GM19193 (cell line): Measurements from ENCODE around the gene PLXNA4.

Source experiments
- POLR2A ChIP-seq: IDR thresholded peaks from 4 replicates; pipeline ENCODE4 v1.6.1; 2011; ENCODE audit not compliant: insufficient read depth, insufficient read length; ENCODE audit errors: extremely low read depth

PLXNA4 gene

DNA sequence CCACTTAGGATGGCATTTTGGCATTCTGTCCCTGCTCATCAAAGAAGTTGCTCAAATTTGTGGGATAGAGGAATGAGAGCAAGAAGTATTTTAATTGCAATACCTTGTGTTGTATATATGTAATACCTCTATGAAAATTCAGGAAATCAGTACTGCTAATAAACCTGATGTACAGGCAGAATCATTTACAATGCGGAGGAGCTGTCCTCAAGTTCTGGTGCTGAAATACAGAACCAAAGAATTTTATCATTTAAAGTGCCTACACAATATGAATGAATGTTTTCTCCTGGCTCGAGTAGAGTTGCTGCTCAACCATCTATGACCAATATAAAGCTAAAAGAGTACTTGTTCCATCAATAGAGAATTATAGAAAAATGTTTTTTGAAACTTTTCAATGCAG lies 305.8 kb downstream of the PLXNA4 start:
- TF ChIP-seq POLR2A: no peak

DNA sequence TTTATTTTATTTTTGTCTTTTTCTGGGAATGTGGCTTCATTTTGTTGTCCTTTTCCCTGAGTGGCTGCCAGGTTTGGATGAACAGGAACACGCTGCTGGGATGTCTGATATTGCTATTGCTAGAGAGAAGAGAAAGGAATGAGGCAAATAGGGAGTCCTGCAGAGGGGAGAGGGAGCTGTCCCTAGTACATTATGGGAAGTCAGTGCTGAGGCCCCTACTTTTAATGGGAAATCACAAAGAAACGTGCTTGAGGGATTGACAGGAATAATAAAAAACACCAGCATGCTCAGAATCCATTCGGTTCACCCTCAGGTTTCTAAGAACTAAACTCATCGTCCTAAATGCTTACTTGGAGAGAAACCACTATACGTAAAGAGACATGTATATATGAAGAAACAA lies 306.6 kb downstream of the PLXNA4 start:
- no peak for TF ChIP-seq POLR2A

DNA sequence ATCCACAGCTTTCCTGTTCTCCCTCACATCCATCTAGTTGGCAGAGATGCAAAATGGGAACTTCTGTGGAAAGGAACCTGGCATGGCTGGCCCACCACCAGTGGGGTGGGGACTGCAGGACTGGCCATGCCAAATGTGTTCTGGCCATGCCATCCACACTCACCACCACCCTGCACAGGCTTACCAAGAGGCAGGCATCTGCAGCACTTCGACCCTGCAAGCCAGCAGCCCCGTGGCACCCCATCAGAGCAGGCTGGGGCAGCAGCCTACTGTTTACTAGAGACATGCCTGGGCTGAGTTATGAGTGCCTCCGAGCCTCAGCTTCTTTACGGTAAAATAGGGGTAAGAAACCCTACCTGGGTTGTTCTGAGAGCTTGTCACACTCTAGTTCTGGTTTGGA lies 313.1 kb downstream of the PLXNA4 start:
- TF ChIP-seq POLR2A: no peak

DNA sequence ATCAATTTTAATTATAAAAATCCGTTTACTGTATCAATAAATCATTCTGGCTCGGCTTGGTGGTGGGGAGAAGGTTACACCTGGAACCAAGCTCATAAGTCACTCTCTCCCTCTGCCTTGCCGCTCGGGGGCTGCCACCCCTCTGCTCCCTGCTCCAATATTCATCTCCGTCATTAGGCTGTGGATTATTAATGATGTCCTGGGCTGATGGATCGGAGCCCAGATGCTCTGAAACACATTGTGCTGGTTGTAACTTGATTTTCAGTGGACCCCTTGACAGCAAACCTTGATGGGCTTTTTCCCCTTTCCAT lies 314.2 kb downstream of the PLXNA4 start:
- TF ChIP-seq POLR2A: no peak

DNA sequence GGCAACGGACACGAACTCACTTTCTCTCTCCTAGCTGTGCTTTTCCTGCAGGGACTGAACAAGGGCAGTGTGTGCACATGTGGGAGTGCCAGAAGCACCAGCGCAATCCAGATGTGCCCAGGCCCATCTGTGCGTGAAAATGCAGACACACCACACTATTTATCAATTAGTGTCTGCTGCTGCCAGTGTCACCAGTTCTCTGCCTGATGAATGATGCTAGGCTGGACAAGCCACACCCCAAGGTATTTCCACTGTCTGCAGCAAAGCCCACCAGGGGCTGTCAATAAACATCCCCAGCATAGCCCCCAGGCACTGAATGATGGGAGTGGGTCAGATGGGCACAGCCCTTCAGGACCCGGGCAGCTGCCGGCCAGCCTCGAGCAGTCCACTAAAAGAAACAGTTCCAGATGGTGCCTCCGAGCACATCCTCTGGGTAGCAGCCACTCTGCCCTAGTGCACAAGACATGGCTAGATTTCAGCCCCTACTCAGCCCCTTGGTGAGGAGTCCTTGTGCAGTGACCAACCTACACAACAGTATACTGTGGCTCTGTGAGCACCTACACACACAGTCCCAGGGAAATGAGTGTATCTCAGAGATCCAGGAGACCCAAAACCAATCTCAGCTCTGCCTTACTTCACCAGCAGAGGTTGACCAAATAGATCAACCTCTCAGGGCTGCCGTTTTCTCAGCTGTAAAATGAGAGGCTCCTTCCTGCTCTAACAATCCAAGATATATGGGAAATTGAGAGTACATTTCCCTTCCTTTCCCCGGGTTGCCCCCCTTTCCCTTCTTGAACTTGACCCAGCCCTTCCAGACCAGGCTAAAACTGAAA lies 314.7 kb downstream of the PLXNA4 start:
- TF ChIP-seq POLR2A: no peak

DNA sequence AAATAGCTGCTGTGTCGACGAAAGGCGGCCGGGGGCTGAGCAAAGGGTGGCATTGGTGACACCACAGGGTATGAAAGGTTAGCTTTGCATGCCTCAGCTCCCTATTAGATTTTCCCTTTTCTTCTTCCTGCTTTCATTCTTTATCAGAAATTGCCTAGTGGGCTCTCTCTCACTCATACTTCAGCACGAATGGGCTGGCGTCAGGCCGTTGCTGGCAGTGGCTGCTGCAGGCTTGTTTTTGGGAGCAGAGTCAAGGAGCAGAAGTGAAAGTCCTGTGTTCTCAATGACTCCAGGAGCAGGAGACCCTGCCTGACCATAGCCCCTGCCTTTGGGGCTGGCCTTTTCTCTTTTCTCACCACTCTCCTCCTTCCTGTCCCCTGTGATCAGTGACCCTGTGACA lies 318.0 kb downstream of the PLXNA4 start:
- TF ChIP-seq POLR2A: no peak

DNA sequence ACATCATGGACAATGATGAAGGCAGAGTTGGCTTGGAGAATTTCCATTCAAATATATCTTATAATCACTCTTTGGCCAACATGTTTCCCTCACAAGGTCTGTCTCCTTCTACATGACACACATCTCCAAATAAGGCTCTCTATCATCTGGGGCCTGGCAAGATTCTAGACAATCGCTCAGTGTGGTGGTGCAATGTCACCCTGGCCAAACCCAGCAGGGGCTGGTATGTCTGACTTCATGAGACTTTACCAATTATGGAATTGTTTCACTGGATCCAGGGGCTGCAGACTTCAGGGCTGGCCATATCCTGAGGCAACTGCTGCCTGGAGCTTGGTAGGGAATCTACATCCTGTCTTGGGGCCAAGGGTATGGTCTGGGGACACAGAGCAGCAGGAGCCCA lies 319.0 kb downstream of the PLXNA4 start:
- TF ChIP-seq POLR2A: no peak

DNA sequence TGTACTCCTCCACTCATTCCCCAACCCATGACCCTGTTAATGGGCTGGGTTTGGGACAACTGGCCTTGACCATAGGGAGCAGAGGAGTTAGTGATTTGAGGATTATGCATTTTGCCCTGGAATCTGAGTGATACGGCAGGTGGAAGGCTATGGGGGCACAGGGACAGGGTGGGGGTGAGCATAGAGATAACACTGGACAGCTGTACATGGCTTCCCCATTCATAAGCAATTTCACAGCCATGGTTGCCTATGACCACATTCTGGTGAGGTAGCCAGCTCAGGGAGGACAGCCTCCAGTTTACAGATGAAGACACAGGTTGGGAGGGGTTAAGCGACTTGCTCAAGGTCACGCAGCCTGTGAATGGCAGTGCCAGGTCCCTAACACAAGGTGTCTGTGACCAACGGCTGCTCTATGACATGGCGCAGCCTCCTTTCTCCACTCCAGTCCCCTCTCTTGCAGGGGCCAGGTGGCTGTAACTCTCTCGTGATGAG lies 319.5 kb downstream of the PLXNA4 start:
- TF ChIP-seq POLR2A: no peak

DNA sequence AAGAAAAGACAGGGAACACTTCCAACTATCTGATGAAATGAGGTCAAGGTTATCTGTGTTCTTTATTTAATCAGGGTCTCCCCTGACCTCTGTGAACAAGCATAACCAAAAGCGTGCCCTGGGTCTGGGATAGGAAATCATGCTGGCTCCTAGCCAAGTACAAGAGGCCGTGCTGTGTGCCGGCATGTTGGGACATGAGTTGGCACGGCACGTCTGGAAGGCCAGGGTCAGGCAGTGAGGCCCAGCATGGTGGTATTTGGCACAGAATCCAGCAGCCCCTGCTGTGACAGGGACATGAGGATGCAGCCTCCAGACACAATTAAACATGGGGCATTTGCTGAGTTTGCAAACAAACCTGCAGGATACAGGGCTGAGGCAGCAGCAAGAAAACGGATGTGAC lies 320.4 kb downstream of the PLXNA4 start:
- TF ChIP-seq POLR2A: no peak

DNA sequence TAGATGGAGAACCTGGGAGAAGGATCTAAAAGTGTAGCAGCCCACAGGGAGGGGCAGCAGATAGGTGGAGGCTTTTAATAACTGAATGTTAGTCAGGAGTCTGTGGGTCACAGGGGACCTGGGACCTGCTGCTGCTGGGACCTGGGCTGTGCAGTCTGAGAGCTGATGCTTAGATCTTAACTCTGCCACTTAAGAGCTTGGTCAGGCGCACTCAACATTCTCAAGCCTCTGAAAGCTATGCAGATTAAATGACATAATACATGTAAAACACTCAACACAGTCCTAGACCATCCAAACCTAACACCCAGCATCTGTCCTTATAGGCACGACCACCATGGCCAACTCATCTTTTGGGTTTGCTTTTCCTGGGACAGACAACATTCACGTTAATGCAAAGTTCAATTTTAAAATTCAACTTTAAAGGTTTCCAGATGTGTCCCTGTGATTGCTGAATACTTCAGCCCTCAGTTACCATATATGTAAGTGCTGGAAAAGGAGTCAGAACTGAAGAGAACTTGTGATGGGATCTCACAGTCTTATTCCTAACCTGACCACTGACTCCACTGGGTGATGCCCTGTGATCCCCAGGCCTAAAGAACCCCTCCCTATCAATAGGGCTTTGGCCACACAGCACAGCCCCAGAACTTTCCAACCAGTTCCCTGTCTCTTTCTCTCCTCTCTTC lies 321.0 kb downstream of the PLXNA4 start:
- no peak for TF ChIP-seq POLR2A

DNA sequence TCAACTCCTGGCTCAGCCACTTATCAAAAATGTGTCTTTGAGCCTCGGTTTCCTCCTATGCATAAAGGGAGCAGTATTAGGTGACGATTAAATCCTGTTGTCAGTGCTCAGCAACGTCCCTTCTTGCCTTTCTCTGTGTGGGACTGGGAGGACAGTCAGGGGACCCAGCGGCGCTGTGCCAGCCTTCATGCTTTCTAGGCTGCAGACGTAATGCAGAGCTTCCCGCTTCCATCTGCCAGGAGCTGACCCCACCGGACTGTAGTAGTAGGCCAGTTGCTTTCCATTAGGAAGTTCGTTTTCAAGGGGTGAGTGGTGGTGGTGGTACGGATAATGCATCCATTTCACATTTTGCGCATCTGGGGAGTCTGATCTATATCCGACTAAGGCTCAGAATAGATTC lies 321.8 kb downstream of the PLXNA4 start:
- TF ChIP-seq POLR2A: no peak

DNA sequence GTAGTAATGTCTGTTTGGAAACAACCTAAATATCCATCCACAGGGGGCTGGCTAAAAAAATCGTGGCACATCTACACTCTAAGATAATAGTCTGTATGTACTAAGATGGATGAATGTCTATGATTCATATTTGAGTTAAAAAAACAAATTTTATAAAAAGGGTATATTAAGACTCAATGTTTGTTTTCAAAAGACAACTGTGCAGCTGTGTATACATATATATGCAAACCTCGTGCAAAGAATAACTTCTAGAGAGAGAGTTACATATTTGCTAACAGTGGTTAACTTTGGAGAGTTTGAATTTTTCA lies 323.5 kb downstream of the PLXNA4 start:
- TF ChIP-seq POLR2A: no peak

DNA sequence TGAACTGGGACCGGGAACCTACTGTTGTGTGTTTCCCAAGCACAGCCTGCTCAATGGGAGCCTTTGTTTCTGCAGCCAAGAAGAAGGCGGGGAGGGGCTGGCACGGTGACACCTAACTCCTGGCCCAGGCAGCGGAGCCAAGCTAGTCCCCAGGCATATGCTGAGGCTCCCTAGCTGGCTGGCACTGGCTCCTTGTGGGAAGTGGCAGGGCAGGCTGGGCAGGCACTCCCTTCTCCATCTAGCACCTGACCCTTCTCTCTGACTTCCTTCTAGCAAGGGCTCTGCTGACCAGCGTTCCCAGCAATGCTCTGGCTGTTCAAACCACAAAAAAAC lies 325.0 kb downstream of the PLXNA4 start:
- TF ChIP-seq POLR2A: no peak

DNA sequence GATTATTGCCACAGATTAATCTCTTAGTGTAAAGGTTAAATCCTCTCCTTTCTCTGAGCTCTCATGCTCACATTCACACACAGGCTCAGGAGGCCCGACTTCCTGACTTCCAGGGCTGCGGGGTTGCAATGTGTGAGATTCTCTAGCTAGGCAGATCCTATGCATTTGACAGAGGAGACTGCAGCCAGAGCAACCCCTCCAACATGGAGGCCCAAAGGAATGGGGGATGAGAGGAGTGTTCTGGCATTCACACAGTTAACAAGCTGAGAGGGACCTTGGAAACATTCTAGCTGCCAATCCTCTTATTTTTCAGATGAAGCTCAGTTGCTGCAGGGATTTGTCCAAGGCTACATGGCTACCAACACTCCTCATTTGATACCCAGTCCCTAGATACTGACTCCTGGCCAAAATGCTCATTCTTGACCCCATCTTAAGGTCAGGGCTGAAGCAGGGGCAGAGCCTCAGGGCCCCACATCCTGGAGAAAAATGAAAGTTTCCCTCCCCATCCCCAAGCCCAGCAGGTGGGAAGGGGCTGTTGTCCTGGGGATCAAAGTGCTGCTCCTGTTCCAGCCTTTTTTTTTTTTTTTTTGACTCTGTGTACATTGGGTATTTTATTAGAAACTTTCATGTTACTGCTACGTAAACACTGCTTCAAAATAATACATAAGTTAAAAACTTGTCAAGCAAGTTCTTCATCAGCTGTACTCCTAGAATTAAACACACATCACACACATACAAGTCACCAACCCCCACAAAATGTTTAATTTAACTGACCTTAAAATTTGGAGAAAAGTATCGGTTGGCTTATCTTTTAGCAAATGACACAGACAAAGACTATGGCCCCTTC lies 325.6 kb downstream of the PLXNA4 start:
- TF ChIP-seq POLR2A: no peak

DNA sequence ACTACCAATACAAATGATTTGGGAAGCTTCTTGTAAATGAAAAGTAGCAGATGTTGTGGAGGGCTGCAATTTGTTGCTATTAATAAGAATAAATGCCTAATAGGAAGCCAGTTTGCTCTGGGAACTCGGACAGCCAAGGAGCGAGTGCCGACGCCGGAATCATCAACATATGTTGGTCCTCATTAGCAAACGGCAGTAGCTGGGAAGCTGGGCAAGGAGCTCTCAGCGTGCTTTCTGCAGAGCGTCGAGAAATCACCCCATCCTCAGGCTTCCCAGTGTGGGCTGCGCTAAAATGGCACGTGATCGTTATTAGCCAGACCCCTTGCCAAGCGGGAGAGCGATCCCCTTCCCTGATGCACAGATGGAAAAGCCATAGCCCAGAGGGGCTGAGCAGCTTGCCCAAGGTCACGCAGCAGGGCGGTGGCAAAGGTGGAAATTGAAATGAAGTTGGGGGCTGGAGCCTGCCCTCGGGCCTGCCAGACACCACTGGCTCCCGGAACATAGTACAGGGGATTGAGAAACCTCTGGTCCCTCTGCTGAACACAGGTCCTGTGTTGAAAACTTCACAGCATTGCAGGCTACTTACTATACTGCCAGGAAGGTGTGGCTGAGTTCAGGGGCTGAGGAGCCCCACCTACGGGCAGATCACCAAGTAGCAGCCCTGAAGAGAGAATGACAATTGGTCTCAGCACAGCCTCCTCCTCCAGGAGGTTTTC lies 326.9 kb downstream of the PLXNA4 start:
- TF ChIP-seq POLR2A: no peak
